Measurements from ENCODE around the gene CD72.
"Not testable (repeated sequence)": the region's sequence is repeated elsewhere in the genome, so short reads cannot be mapped to it uniquely, and the experiment has no call there.

Gene CD72

GRCh38 chr9:35657546-35658136, 39.4 kb upstream of the CD72 start, which contains the start of gene RMRP:
Gene RMRP (minus strand): TSS chr9:35658019.
- Histone ChIP-seq H3K27me3 (ENCODE audit: insufficient read depth, low read length) (no peaks in the 10 kb centered on the region), H3K4me1 (ENCODE audit: insufficient read depth, low read length) (peaks cover 13% of the 10 kb centered on the region), H2AFZ (ENCODE audit: low read depth, low read length) (peak within 1 kb of the TSS; percentile 56), H3K36me3 (ENCODE audit: insufficient read depth, low read length) (peaks cover 21% of the 10 kb centered on the region), H3K9me3 (ENCODE audit: low read length) (no peaks in the 10 kb centered on the region), H3K4me3 (ENCODE audit: low read length) (peak within 1 kb of the TSS; percentile 86)

- Histone ChIP-seq H3K36me3 (ENCODE audit: insufficient read depth, low read length) (peaks cover 20% of the 10 kb centered on the region), H3K4me3 (ENCODE audit: low read length) (peak overlapping the region; percentile 48), H2AFZ (ENCODE audit: low read depth, low read length) (peak overlapping the region; percentile 56)
Observed at GRCh38 chr9:35656831-35657545, 38.8 kb upstream of the CD72 start.

GRCh38 chr9:35656348-35656747, 38.1 kb upstream of the CD72 start:
- no peak overlapping the region for H2AFZ ChIP-seq (ENCODE audit: low read depth, low read length)
- H3K27me3 ChIP-seq (ENCODE audit: insufficient read depth, low read length), result no peaks in the 10 kb centered on the region
- H3K9me3 ChIP-seq (ENCODE audit: low read length), result no peaks in the 10 kb centered on the region
- H3K4me1 ChIP-seq (ENCODE audit: insufficient read depth, low read length), result peaks cover 13% of the 10 kb centered on the region
- peaks cover 14% of the 10 kb centered on the region for H3K36me3 ChIP-seq (ENCODE audit: insufficient read depth, low read length)
- no peak overlapping the region for H3K4me3 ChIP-seq (ENCODE audit: low read length)

More at GRCh38 chr9:35656831-35657545, 38.8 kb upstream of the CD72 start:
- Histone ChIP-seq H3K4me1 (ENCODE audit: insufficient read depth, low read length) (peaks cover 13% of the 10 kb centered on the region), H3K9me3 (ENCODE audit: low read length) (no peaks in the 10 kb centered on the region), H3K27me3 (ENCODE audit: insufficient read depth, low read length) (no peaks in the 10 kb centered on the region)

DNA sequence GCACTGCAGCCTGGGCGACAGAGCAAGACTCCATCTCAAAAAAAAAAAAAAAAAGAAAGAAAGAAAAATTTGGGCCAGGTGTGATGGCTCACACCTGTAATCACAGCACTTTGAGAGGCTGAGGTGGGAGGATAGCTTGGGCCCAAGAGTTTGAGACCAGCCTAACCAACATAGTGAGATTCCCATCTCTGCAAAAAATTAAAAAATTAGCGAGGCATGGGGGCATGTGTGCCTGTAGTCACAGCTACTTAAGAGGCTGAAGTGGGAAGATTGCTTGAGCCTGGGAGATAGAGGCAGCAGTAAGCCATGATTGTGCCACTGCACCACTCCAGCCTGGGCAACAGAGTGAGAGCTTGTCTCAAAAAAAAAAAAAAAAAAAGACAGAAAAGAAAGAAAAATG, 35.4 kb upstream of the CD72 start:
- no peaks in the 10 kb centered on the region for H3K36me3 ChIP-seq (ENCODE audit: insufficient read depth, low read length)
- H2AFZ ChIP-seq (ENCODE audit: low read depth, low read length), result no peak overlapping the region
- H3K27me3 ChIP-seq (ENCODE audit: insufficient read depth, low read length), result no peaks in the 10 kb centered on the region
- H3K4me3 ChIP-seq (ENCODE audit: low read length), result no peak overlapping the region
- H3K4me1 ChIP-seq (ENCODE audit: insufficient read depth, low read length), result peaks cover 4% of the 10 kb centered on the region
- no peaks in the 10 kb centered on the region for H3K9me3 ChIP-seq (ENCODE audit: low read length)

DNA sequence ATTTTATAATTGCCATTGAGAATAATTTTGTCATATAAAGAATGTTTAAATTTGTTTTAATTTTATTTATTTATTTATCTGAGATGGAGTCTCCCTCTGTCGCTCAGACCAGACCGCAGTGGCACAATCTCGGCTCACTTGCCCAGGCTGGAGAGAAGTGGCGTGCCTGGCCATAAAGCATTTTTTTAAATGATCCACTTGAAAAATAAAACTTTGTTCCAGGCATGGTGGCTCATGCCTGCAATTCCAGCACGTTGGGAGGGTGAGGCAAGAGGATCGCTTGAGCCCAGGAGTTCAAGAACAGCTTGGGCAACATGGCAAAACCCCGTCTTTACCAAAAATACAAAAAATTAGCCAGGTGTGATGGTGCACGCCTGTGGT, 34.6 kb upstream of the CD72 start:
- Histone ChIP-seq H2AFZ (ENCODE audit: low read depth, low read length) (no peak overlapping the region), H3K4me1 (ENCODE audit: insufficient read depth, low read length) (peaks cover 4% of the 10 kb centered on the region), H3K9me3 (ENCODE audit: low read length) (no peaks in the 10 kb centered on the region), H3K4me3 (ENCODE audit: low read length) (no peak overlapping the region), H3K36me3 (ENCODE audit: insufficient read depth, low read length) (no peaks in the 10 kb centered on the region), H3K27me3 (ENCODE audit: insufficient read depth, low read length) (no peaks in the 10 kb centered on the region)

- Histone ChIP-seq H3K36me3 (ENCODE audit: insufficient read depth, low read length) (no peaks in the 10 kb centered on the region), H3K9me3 (ENCODE audit: low read length) (no peaks in the 10 kb centered on the region), H3K4me1 (ENCODE audit: insufficient read depth, low read length) (peaks cover 7% of the 10 kb centered on the region), H2AFZ (ENCODE audit: low read depth, low read length) (no peak overlapping the region), H3K27me3 (ENCODE audit: insufficient read depth, low read length) (no peaks in the 10 kb centered on the region), H3K4me3 (ENCODE audit: low read length) (no peak overlapping the region)
Observed at GRCh38 chr9:35651956-35652828, 34.0 kb upstream of the CD72 start.

GRCh38 chr9:35650341-35651158, 32.3 kb upstream of the CD72 start, which contains the start of gene SIT1:
Gene SIT1 (minus strand): TSS chr9:35650931. CDS start chr9:35650853, 78 bp downstream.
- no peaks in the 10 kb centered on the region for H3K9me3 ChIP-seq (ENCODE audit: low read length)
- H2AFZ ChIP-seq (ENCODE audit: low read depth, low read length), result no peak within 1 kb of the TSS
- no peaks in the 10 kb centered on the region for H3K27me3 ChIP-seq (ENCODE audit: insufficient read depth, low read length)
- no peaks in the 10 kb centered on the region for H3K36me3 ChIP-seq (ENCODE audit: insufficient read depth, low read length)
- H3K4me1 ChIP-seq (ENCODE audit: insufficient read depth, low read length), result peaks cover 10% of the 10 kb centered on the region
- no peak within 1 kb of the TSS for H3K4me3 ChIP-seq (ENCODE audit: low read length)

- Histone ChIP-seq H3K4me1 (ENCODE audit: insufficient read depth, low read length) (peaks cover 10% of the 10 kb centered on the region), H3K4me3 (ENCODE audit: low read length) (no peak overlapping the region), H2AFZ (ENCODE audit: low read depth, low read length) (no peak overlapping the region), H3K27me3 (ENCODE audit: insufficient read depth, low read length) (no peaks in the 10 kb centered on the region), H3K9me3 (ENCODE audit: low read length) (no peaks in the 10 kb centered on the region), H3K36me3 (ENCODE audit: insufficient read depth, low read length) (no peaks in the 10 kb centered on the region)
Observed at GRCh38 chr9:35649431-35650340, 31.5 kb upstream of the CD72 start.

GRCh38 chr9:35646533-35647265, 28.5 kb upstream of the CD72 start:
- Histone ChIP-seq H3K4me3 (ENCODE audit: low read length) (peak overlapping the region; percentile 77), H3K36me3 (ENCODE audit: insufficient read depth, low read length) (no peaks in the 10 kb centered on the region), H3K9me3 (ENCODE audit: low read length) (no peaks in the 10 kb centered on the region), H3K27me3 (ENCODE audit: insufficient read depth, low read length) (no peaks in the 10 kb centered on the region), H3K4me1 (ENCODE audit: insufficient read depth, low read length) (peaks cover 10% of the 10 kb centered on the region), H2AFZ (ENCODE audit: low read depth, low read length) (peak overlapping the region; percentile 97)

DNA sequence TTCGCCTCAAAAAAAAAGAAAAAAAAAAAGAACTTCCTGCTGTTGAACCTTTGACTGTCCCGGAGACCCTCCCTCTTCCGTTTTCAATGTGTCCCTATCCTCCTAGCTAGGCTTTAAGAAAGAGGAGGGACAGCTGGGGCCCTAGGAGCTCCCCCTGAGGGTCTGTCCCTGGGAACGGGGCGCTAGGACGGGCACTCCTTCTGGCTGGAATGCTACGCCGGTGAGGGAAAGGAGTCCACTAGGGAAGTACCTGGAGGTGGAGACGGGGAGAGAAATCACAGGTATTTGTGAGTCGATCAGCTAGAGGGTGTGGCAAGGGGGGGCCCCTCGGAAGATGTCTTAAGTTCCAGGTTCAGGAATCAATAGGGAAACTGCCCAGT, 27.9 kb upstream of the CD72 start:
- H3K9me3 ChIP-seq (ENCODE audit: low read length), result no peaks in the 10 kb centered on the region
- H3K4me3 ChIP-seq (ENCODE audit: low read length), result peak overlapping the region; percentile 77
- H3K4me1 ChIP-seq (ENCODE audit: insufficient read depth, low read length), result peaks cover 10% of the 10 kb centered on the region
- peak overlapping the region; percentile 97 for H2AFZ ChIP-seq (ENCODE audit: low read depth, low read length)
- no peaks in the 10 kb centered on the region for H3K36me3 ChIP-seq (ENCODE audit: insufficient read depth, low read length)
- H3K27me3 ChIP-seq (ENCODE audit: insufficient read depth, low read length), result no peaks in the 10 kb centered on the region

- H2AFZ ChIP-seq (ENCODE audit: low read depth, low read length); H3K36me3 ChIP-seq (ENCODE audit: insufficient read depth, low read length); H3K9me3 ChIP-seq (ENCODE audit: low read length); H3K4me1 ChIP-seq (ENCODE audit: insufficient read depth, low read length); H3K27me3 ChIP-seq (ENCODE audit: insufficient read depth, low read length): not testable (repeated sequence)
- H3K4me3 ChIP-seq (ENCODE audit: low read length), result peak overlapping the region; percentile 77
Observed at GRCh38 chr9:35645736-35646135, 27.5 kb upstream of the CD72 start.
